ENCODE results near the gene TMC1.

The TMC1 gene

GRCh38 chr9:72649127-72649442 lies 127.7 kb downstream of the TMC1 start:
- TF ChIP-seq TCF4 (CRISPR knock-in tag; IDR thresholded peaks at IDR 0.05; ENCODE audit: borderline replicate concordance) (no peak), ZFP3 (CRISPR knock-in tag; IDR thresholded peaks at IDR 0.05) (no peak), BACH2 (CRISPR knock-in tag; IDR thresholded peaks at IDR 0.05; ENCODE audit: borderline replicate concordance) (no peak), RARB (CRISPR knock-in tag; IDR thresholded peaks at IDR 0.05) (no peak), PATZ1 (CRISPR knock-in tag; IDR thresholded peaks at IDR 0.05; ENCODE audit: borderline replicate concordance) (no peak), GLIS3 (CRISPR knock-in tag; IDR thresholded peaks at IDR 0.05) (no peak), ZC3H10 (CRISPR knock-in tag; IDR thresholded peaks at IDR 0.05) (no peak), ZNF8 (CRISPR knock-in tag; IDR thresholded peaks at IDR 0.05) (no peak), CREB5 (CRISPR knock-in tag; IDR thresholded peaks at IDR 0.05; ENCODE audit: low read depth) (no peak), OSR1 (CRISPR knock-in tag; IDR thresholded peaks at IDR 0.05) (no peak), POU6F1 (CRISPR knock-in tag; IDR thresholded peaks at IDR 0.05; ENCODE audit: borderline replicate concordance, low read depth) (no peak), ZFP30 (CRISPR knock-in tag; IDR thresholded peaks at IDR 0.05) (no peak), ZNF565 (CRISPR knock-in tag; conservative IDR thresholded peaks at IDR 0.05; ENCODE audit: low read depth) (no peak), ISL1 (CRISPR knock-in tag; IDR thresholded peaks at IDR 0.05) (no peak), PPARA (CRISPR knock-in tag; IDR thresholded peaks at IDR 0.05; ENCODE audit: borderline replicate concordance) (no peak), CSDC2 (CRISPR knock-in tag; IDR thresholded peaks at IDR 0.05) (no peak), TSHZ2 (CRISPR knock-in tag; IDR thresholded peaks at IDR 0.05) (no peak), CSRNP3 (CRISPR knock-in tag; IDR thresholded peaks at IDR 0.05) (no peak)
- no peak for ATAC-seq

- ATAC-seq: no peak
- TF ChIP-seq PATZ1 (CRISPR knock-in tag; IDR thresholded peaks at IDR 0.05; ENCODE audit: borderline replicate concordance) (no peak), BACH2 (CRISPR knock-in tag; IDR thresholded peaks at IDR 0.05; ENCODE audit: borderline replicate concordance) (no peak), PPARA (CRISPR knock-in tag; IDR thresholded peaks at IDR 0.05; ENCODE audit: borderline replicate concordance) (no peak), ARNTL (CRISPR knock-in tag; IDR thresholded peaks at IDR 0.05; ENCODE audit: borderline replicate concordance, low read depth) (no peak)
These were observed 128.8 kb downstream of the TMC1 start for GRCh38 chr9:72650206-72650605.

- TF ChIP-seq CSDC2 (CRISPR knock-in tag; IDR thresholded peaks at IDR 0.05): no peak
- TF ChIP-seq TCF4 (CRISPR knock-in tag; IDR thresholded peaks at IDR 0.05; ENCODE audit: borderline replicate concordance): no peak
- ATAC-seq: no peak
These were observed 134.6 kb downstream of the TMC1 start for GRCh38 chr9:72656021-72656420.

Measured in SK-N-SH treated with all-trans-retinoic acid at 6 μM for 48 hours (cell line).